Measurements from ENCODE around the gene A2ML1.
"Not testable (repeated sequence)": the region's sequence is repeated elsewhere in the genome, so short reads cannot be mapped to it uniquely, and the experiment has no call there.

A2ML1 gene

DNA sequence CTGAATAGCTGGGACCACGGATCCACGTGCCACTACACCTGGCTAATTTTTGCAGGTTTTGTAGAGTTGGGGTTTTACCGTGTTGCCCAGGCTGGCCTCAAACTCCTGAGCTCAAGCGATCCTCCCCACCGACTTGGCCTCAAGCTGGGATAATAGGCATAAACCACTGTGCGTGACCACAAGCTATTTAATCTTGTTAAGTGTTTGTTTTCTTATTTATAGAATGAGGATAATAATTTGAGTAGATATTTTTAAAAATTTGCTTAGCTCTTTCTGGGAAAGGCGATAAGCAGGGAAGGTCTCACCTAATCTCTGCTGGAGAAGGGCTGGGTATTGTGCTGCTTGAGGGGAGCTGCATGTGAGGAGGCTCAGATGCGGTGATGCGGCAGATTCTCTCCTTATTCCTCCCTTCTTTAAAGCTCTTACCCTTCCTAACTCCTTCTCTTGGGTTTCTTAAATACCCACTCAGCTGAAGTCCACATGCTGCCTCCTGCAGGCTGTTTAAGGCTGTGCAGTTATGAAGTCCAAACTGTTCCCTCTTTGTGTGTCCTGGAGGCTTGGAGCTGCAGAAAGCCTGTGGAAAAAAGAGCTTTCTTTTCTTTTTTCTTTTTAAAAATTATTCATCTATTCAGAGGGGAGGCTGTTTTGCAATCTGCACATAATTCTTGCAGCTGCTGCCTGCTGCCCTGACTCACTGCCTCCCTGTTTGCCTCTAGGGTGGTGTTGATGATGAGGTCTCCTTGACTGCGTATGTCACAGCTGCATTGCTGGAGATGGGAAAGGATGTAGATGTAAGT is 37.9 kb downstream of the A2ML1 start:
- DNase-seq: no peak

GRCh38 chr12:8866429-8866828 is 44.0 kb downstream of the A2ML1 start:
- no peak for DNase-seq

DNA sequence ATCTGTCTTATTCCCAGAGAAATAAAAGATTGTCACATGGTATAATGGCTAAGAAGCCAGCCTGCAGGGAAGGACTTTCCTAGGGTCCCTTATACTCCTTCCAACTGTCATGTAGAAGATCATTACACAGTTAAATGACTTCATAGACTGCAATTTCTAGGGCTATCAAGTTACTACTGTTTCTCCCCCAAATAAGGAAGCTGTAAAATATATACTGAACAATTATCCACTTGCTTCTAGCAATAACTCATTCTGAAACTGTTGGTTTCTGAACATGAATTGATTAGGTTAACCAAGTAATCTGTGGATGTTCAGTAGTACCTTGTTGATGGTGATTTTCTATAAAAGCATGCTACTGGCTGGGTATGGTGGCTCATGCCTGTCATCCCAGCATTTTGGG is 44.6 kb downstream of the A2ML1 start:
- no peak for DNase-seq

DNA sequence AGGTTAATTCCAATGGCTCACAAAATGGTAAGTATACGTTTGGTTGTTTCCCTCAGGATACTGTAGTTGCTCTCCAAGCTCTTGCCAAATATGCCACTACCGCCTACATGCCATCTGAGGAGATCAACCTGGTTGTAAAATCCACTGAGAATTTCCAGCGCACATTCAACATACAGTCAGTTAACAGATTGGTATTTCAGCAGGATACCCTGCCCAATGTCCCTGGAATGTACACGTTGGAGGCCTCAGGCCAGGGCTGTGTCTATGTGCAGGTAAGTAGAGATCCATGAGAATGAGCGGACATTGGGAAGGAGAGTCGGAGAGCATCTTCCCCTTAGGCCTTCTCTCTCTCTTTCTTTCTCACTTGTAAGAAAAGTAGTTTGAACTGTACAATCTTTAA is 45.4 kb downstream of the A2ML1 start:
- DNase-seq: no peak

- no peak for DNase-seq
Observed at GRCh38 chr12:8870586-8870985, 48.2 kb downstream of the A2ML1 start.

GRCh38 chr12:8871068-8871467 is 48.6 kb downstream of the A2ML1 start:
- DNase-seq: no peak

DNA sequence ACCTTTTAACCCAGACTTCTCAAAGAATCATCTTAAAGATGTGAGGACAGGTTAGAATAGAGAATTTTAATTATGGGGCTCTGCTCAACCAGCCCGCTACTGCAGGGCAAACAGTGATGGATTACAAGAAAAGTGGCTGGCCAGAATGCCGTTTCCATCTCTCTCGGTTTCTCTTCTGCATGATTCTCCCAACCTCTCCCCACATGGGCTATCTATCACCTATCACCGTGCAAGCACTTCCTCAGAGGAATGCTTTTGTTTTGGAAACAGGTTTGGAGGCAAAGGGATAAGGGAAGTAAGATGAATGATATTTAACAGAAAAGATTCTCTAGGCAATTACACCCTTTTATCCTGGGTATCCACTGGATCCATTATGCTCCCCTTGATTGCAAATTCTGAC is 54.5 kb downstream of the A2ML1 start:
- DNase-seq: no peak

DNA sequence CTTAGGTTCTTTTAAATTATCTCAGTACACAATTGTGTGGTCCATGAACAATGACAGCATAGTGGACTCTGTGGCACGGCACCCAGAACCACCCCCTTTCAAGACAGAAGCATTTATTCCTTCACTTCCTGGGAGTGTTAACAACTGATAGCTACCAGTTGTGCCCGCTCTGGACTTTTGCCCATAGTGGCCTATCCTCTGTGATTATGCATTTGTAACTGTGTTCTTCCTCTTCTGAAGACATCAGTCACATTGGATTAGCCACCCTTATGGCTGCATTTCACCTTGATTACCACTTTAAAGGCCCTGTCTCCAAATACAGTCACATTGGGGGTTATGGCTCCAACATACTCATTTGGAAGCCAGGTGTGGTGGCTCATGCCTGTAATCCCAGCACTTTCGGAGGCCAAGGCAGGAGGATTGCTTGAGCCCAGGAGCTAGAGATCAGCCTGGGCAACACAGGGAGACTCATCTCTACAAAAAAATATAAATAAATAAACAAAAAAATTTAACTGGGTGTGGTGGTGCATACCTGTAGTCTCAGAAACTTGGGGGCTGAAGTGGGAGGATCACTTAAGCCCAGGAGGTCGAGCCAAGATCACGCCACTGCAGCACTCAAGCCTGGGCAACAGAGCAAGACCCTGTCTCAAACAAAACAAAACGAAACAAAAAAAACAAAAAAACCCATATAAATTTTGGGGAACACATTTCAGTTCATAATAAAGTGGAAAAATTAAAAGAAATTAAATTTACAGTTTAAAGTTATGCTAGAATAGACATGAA is 64.3 kb downstream of the A2ML1 start:
- no peak for DNase-seq

GRCh38 chr12:8887285-8887715 is 64.9 kb downstream of the A2ML1 start:
- DNase-seq: no peak

- no peak for DNase-seq
Observed at GRCh38 chr12:8890313-8891085, 68.1 kb downstream of the A2ML1 start.

GRCh38 chr12:8891976-8892375 is 69.6 kb downstream of the A2ML1 start:
- no peak for DNase-seq

DNA sequence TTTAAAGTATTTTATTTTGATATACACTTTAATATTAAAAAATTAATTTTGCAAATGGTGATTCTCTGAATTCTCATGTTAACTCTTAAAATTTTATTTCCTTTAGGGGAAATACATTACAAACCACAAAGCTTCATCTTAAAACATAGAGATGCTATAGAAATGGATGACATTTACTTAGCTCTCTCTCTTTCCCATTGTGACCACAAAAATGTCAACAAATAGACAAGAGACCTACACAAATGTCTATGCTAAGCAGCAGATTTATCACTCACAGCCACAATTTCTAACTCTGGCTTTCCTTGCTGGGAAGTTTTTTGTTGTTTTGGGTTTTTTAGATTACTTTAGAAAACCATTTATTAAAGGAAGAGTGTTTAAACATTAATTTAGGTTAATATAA is 72.0 kb downstream of the A2ML1 start:
- DNase-seq: no peak

DNA sequence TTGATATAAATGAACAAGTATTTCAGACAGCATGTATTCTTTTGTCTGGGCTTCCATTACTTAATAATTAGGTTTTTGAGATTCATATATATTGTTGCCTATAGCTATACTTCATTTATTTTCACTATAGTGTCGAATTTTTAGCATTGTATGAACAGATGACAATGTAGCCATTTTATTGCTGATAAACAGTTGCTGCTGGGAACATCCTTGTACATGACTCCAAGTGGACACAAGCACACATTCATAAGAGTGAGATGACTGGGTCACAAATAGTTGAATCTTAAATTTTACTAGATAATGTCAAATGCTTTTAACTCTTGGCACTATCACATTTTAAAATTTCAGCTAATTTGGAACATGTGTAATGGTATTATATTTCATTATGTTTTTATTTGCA is 72.6 kb downstream of the A2ML1 start:
- no peak for DNase-seq

DNA sequence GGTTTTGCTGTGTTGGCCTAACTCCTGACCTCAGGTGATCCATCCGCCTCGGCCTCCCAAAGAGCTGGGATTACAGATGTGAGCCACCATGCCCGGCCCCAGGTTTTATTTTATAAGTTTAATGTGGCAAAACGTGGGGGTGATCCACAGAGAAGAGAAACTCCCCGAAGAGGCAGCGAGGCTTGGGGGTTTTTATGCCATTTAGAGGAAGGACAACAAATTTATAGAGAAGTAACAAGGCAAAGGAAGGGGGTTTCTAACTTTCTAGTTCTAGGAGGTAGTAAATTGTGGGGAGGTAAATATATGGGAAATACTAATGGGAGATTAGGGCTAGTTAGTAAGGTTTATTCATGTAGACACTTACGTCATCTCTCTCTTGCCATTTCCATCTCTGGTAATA is 74.7 kb downstream of the A2ML1 start:
- no peak for DNase-seq

DNA sequence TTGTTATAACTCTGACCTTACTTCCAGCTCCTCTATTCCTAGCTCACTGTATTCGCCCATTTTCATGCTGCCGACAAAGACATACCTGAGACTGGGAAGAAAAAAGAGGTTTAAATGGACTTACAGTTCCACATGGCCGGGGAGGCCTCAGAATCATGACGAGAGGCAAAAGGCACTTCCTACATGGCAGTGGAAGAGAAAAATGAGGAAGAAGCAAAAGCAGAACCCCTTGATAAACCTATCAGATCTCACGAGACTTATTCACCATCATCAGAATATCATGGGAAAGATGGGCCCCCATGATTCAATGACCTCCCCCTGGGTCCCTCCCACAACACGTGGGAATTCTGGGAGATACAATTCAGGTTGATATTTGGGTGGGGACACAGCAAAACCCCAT is 77.4 kb downstream of the A2ML1 start:
- DNase-seq: no peak

- not testable (repeated sequence) for DNase-seq
Observed at GRCh38 chr12:8902703-8903102, 80.3 kb downstream of the A2ML1 start.

- DNase-seq: no peak
Observed at GRCh38 chr12:8903646-8904045, 81.2 kb downstream of the A2ML1 start.

GRCh38 chr12:8904665-8905064 is 82.2 kb downstream of the A2ML1 start:
- DNase-seq: no peak

DNA sequence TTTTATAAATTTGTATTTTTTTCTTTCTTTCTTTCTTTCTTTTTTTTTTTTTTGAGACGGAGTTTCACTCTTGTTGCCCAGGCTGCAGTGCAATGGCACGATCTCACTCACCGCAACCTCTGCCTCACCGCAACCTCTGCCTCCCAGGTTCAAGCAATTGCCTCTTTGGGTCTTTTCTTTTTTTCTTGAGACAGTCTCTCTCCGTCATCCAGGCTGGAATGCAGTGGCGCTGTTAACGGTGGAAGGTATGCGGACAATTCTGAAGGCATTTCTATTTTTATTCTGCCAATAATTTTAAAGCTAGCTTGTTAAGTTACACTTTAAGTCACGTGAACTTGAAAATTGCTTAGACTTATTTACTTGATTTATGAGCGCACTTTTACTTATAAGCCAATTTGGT is 83.1 kb downstream of the A2ML1 start:
- no peak for DNase-seq

DNA sequence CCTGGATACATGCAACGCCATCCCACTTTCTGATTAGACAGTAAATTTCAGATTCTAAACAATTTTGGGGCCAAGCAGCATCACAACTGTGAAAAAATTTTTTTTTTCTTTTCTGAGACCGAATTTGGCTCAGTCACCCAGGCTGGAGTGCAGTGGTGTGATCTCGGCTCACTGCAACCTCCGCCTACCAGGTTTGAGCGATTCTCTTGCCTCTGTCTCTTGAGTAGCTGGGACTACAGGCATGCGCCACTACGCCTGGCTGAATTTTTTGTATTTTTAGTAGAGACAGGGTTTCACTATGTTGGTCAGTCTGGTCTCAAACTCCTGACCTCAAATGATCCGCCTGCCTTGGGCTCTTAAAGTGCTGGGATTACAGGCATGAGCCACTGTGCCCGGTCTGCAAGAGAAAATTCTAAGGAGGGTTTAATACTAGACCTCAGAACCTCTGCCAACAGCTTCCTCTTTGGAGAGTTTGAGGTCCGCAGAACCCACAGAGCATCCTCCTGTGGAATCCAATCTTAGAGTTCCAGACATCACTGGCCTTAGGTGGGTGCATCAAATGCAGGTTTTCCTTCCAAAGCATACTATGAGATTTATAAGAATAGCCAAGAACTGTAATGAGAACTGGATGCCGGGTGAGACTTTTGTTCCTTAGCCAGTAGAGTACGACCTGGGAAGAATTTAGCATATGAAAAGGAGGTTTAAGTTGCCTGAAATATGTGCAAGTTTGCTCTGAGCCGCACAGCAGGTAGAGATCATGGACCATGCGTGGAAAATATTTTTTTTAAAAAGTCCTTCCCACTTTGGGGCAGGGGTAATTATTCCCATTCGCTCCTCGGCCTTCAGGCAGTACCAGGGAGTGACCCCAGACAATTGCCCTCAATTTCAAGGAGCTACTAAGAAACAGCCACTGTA is 84.1 kb downstream of the A2ML1 start:
- no peak for DNase-seq

- DNase-seq: no peak
Observed at GRCh38 chr12:8907513-8907912, 85.1 kb downstream of the A2ML1 start.

GRCh38 chr12:8909752-8910151 is 87.3 kb downstream of the A2ML1 start:
- DNase-seq: no peak
